Caki2 (cell line): Measurements from ENCODE around the gene E2F4. TPM values are rescaled to one million over a fixed set of nuclear protein-coding genes. Genes with fewer than 3 reads are reported as not detected.

Experiments used
- DNase-seq: peaks from one replicate; pipeline ENCODE4 v3.0.0-alpha.2; 2015; ENCODE audit warnings: low read depth
- in situ Hi-C: cut with HindIII; loops from 2 replicates; pipeline ENCODE4 v1.10.0; 2016; ENCODE audit warnings: low sequenced_read_pairs, low pct_unique_long_range_greater_than_20kb, mixed read lengths
- total RNA-seq: library from RNA; depleted of rRNA; stranded (reverse); fragments of >200 nt; shearing (Covaris generic); gene quantifications from 2 replicates; pipeline ENCODE4 v1.2.3, GENCODE V29; 2014; ENCODE audit warnings: low replicate concordance

E2F4 gene
- total RNA-seq, 1 experiment from 2014 or later = 91.2 TPM

- DNase-seq = peak; percentile 92
- in situ Hi-C loops = no loop called here
These were observed 21.6 kb upstream of the E2F4 start, which contains the start of gene NOL3 for GRCh38 chr16:67170168-67170948. Gene NOL3, plus strand, starts transcription at chr16:67170538.

DNA sequence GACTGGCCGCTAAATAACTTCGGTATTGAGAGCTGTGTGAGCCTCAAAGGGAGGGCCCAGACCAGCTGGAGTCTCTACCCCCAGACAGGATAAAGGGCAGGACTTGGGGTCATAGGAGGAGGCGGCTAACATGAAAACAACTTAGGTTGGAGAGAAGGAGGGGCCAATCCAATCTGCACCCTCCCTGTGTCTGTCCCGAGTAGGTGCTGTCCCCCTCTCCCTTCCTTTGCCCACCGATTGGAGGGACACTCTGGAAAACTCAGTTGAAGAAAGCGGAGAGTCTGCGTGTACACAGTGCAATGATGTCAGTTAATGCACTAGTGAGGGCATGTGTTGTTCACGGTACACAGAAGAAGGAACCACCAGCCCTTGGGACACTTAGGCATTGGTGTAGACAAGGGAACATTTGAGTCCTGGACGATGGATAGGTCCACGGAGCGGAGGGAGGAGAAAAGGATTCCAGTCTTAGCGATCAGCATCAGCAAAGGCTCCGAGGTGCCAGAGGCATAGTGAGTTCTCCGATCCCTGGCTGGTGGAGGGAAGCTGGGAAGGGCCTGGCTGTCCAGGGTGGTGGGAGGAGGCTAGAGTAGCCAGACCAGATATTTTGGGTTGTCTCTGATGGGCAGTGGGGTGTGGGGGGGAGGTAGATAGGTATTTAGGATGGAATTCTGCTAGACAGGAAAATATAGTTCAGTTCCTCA, 20.9 kb upstream of the E2F4 start:
- DNase-seq = peak; percentile 83
- in situ Hi-C loops = no loop called here

- no peak for DNase-seq
- in situ Hi-C loops = no loop called here
These were observed 18.6 kb upstream of the E2F4 start for GRCh38 chr16:67173323-67173722.

DNA sequence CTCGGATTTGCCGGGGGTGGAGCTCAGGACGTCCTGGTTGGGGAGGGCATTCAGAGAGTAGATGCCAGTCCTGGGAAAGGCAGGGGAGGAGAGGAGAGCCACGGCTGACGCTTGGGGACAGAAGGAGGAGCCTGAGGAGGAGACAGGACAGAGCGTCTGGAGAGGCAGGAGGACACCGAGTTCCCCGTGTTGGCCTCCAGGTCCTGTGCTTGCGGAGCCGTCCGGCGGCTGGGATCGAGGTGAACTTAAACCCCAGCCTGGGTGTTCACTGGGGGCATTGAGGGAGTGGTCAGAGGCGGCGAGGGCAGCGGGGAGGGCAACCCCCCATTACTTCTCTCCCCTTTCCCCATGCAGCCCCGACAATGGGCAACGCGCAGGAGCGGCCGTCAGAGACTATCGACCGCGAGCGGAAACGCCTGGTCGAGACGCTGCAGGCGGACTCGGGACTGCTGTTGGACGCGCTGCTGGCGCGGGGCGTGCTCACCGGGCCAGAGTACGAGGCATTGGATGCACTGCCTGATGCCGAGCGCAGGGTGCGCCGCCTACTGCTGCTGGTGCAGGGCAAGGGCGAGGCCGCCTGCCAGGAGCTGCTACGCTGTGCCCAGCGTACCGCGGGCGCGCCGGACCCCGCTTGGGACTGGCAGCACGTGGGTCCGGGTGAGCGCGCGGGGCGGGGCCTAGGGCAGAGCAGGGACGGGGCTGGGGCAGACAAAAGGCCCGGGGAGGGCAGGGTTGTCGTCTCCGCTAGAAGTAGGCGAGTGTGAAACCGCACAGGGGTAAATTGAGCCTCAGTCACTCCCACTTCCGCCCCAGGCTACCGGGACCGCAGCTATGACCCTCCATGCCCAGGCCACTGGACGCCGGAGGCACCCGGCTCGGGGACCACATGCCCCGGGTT, 17.9 kb upstream of the E2F4 start:
- DNase-seq = peak; percentile 88
- in situ Hi-C loops = no loop called here

- DNase-seq = no peak
- in situ Hi-C loops = no loop called here
These were observed 17.2 kb upstream of the E2F4 start for GRCh38 chr16:67174706-67175231.

DNA sequence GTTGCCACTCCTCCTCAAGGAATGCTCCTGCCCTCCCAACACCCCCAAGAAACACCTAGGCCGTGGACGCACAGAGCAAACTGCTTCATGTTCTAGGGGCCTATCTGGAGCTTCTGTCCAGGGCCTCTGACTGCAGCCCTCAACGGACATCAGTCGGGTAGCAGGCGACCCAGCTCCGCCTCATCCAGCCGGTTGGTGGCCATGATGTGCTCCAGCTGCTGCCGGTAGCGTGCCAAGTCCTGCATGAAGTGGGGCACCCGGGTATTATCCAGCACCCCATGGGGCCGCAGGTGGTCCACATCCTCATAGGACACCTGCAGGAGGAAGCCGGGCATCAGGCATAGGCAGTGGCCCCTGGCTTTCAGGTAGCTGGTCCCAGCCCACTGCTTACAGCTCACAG, 15.3 kb upstream of the E2F4 start:
- no peak for DNase-seq
- in situ Hi-C loops = no loop called here

DNA sequence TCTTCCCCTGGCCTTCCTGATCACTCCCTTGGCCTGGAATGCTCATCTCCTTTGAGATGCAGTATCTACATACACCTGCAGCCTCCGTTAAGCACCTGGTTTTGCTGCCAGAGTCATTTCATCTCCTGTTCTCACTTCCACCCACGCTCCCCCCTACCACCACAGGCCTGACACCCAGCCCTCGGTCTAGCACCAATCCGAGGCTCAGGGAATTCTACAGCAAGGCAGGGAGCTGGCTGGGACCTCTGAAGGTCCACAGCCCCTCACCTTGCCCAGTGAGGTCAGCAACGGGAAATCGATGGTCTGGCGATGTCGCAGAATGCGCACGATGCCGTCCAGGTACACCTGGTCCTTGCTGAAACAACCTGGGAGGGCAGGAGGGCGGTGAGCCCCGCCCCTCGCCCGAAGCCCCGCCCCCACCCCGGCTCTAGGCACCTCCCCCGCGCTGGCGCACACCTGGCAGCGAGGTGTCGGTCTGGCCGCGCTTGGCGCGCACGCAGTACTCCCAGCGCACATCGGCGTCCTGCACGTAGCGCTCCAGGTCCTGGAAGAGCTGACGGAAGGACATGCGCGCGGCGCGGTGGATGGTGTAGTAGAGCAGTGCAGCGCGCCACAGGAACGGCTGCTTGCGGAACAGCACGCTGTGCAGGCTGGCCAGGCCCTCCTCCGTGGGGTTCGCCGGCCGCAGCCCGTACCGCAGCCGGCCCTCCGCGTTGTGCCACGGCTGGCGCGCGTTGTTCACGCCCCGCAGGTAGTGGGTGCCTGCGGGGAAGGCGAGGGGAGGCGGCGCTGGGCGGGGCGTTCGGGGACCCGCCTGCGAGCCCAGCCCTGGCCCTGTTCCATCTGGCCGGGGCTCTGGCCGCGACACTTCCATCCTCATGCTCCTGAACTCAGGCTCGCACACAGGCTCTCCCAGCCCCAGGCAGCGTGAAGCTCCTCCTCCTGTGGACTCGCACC, 13.9 kb upstream of the E2F4 start:
- DNase-seq = peak; percentile 72
- in situ Hi-C loops = no loop called here

DNA sequence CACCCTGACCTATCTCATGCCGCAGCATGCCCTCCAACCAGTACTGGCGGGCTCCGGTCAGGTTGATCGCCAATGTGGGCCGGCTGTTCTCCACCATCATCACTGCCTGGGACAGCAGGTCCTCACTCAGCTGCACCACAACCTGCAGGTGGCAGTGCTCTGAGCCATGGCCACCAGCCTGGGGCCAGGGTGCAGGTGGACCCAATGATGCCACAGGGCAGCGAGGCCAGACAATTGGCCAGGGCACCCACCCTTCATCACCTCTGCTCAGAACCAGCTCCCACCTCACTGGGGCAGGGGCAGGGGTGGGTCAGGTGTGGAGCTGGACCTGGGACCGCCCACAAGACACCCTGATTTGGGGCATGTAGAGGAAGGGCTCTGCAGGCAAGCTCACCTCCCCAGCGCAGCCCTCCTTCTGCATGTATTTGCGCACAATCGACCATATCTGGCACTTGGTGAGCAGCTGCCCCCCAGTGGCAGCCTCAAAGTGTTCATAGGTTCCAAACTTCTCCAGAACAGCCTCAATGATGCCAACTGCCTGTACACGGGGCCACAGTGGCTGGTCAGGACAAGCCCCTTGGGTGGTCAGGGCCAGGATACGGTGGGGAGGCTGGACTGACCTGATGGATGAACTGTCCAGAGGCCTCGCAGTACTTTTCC, 12.4 kb upstream of the E2F4 start:
- in situ Hi-C loops = no loop called here
- DNase-seq = no peak

GRCh38 chr16:67180166-67180565, 11.8 kb upstream of the E2F4 start:
- in situ Hi-C loops = no loop called here
- no peak for DNase-seq

GRCh38 chr16:67181346-67181745, 10.6 kb upstream of the E2F4 start:
- DNase-seq = no peak
- in situ Hi-C loops = no loop called here

DNA sequence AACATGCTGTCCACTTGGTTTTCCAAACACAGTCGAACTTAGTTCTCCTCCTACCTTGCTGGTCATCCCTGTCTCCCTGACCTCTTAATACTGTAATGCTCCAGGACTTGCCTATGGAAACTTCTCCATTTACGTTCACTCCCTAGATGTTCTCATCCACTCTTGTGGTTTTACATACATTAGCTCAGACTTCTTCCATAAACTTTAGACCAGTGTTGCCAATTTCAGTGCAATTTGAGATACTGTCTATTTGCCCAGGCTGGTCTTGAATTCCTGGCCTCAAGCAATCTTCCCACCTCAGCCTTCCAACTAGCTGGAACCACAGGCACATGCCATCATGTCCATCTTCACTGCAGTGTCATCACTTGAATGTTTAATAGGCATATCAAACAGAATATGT, 9.7 kb upstream of the E2F4 start:
- in situ Hi-C loops = no loop called here
- no peak for DNase-seq

DNA sequence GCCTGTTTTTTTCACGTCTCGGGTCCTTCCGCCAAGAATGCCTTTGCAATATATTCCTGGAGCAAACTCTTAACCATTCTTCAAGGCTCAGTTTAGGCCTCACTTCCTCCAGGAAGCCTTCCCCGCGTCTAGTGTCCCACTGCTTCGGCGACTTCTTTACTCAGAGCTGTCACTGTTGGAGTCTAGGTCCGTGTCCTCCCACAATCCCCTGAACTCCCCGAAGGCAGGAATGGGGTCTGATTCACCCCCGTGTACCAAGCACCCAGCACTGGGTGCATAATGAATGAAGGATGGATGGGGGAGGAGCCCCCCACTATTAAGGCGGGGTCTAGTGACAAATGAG, 8.7 kb upstream of the E2F4 start:
- in situ Hi-C loops = no loop called here
- DNase-seq = no peak

DNA sequence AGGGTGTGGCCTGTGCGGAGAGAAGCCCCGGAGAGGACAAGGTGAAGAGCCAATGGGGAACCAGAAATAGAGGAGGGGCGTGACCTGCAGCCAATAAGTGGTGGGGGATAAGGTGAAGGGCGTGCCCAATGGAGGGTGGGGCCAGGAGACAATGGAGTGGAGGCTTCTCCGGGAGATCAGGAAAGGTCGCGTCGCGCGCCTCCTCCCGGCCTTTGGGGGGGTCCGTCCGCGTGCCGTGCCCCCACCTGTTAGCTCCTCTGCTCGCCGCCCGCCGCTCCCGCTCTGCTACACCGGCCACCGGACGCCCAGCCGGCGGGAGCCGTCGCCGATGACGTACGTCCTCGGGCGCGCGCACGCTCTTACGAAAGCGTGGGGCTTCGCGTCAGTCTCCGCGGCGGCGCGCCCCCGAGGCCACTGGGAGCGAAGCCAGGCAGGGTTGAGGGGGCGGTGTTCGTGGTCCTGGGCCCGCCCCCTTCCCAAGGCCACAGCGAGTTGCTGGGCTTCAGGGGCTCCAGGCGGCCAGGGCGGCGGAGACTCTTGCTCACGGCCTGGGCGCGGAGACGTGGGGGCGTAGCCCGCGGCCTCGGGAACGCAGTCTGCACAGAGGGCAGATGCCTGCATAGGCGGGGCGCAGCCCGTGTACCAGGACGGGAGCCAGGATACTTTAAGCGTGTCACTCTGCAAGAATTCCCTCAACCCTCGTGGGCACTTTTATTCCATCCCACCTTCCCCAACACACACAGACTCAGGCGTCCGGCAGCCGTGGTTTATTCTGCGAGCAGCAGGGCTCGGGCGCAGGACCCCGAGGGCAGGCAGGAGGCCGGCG, 8.1 kb upstream of the E2F4 start, which contains the start of gene MATCAP1:
MATCAP1 (minus strand) TSS at position 337 of the 826 bp plus-strand sequence. CDS start 3,353 bp downstream, outside the sequence.
- peak; percentile 98 for DNase-seq
- in situ Hi-C loops = no loop called here

GRCh38 chr16:67184453-67184994, 7.4 kb upstream of the E2F4 start:
- in situ Hi-C loops = no loop called here
- no peak for DNase-seq

- in situ Hi-C loops = no loop called here
- peak; percentile 86 for DNase-seq
These were observed 6.8 kb upstream of the E2F4 start for GRCh38 chr16:67184995-67185650.
